ENCODE data around the gene RNF213. TPM values are rescaled to one million over a fixed set of nuclear protein-coding genes. Genes with fewer than 3 reads are reported as not detected.

RNF213 gene
- total RNA-seq, 1 experiment from 2014 or later: 70.5 TPM

GRCh38 chr17:80441598-80442322, 181.1 kb downstream of the RNF213 start:
- DNase-seq (ENCODE audit: low spot score) (no peak), ATAC-seq (no peak)
- Mint-ChIP-seq H3K4me1 (no peaks in the 10 kb centered on the region; the same call in 1 of the 2 replicates), H3K27me3 (ENCODE audit: low read depth) (peaks cover 11% of the 10 kb centered on the region), H3K27ac (no peak overlapping the region), H3K9me3 (no peaks in the 10 kb centered on the region), H3K4me3 (no peak overlapping the region), H3K36me3 (no peaks in the 10 kb centered on the region)
- no peak for TF ChIP-seq HMGXB4 (CRISPR knock-in tag; IDR thresholded peaks at IDR 0.05)
- TF ChIP-seq PRDM15 (CRISPR knock-in tag; IDR thresholded peaks at IDR 0.05): no peak
- TF ChIP-seq, protein P1, sequence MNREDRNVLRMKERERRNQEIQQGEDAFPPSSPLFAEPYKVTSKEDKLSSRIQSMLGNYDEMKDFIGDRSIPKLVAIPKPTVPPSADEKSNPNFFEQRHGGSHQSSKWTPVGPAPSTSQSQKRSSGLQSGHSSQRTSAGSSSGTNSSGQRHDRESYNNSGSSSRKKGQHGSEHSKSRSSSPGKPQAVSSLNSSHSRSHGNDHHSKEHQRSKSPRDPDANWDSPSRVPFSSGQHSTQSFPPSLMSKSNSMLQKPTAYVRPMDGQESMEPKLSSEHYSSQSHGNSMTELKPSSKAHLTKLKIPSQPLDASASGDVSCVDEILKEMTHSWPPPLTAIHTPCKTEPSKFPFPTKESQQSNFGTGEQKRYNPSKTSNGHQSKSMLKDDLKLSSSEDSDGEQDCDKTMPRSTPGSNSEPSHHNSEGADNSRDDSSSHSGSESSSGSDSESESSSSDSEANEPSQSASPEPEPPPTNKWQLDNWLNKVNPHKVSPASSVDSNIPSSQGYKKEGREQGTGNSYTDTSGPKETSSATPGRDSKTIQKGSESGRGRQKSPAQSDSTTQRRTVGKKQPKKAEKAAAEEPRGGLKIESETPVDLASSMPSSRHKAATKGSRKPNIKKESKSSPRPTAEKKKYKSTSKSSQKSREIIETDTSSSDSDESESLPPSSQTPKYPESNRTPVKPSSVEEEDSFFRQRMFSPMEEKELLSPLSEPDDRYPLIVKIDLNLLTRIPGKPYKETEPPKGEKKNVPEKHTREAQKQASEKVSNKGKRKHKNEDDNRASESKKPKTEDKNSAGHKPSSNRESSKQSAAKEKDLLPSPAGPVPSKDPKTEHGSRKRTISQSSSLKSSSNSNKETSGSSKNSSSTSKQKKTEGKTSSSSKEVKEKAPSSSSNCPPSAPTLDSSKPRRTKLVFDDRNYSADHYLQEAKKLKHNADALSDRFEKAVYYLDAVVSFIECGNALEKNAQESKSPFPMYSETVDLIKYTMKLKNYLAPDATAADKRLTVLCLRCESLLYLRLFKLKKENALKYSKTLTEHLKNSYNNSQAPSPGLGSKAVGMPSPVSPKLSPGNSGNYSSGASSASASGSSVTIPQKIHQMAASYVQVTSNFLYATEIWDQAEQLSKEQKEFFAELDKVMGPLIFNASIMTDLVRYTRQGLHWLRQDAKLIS (CRISPR knock-in tag; IDR thresholded peaks at IDR 0.05; ENCODE audit: borderline replicate concordance): no peak
- TF ChIP-seq JUN (CRISPR knock-in tag; IDR thresholded peaks at IDR 0.05): no peak
- TF ChIP-seq EMX1 (CRISPR knock-in tag; IDR thresholded peaks at IDR 0.05): no peak
- no peak for TF ChIP-seq ELF4 (CRISPR knock-in tag; IDR thresholded peaks at IDR 0.05; ENCODE audit: low read depth)
- POLR2A ChIA-PET: no interaction called here
- CTCF ChIA-PET: interaction anchor here (1.5 to 2.5 kb wide), 2 partner anchors 15 kb away, joined by 7 to 12 read pairs; no protein-coding TSS in a partner anchor

GRCh38 chr17:80442323-80442659, 181.6 kb downstream of the RNF213 start:
- H3K9me3 Mint-ChIP-seq: no peaks in the 10 kb centered on the region
- TF ChIP-seq ATF1 (CRISPR knock-in tag; IDR thresholded peaks at IDR 0.05): no peak
- TF ChIP-seq CREB1 (CRISPR knock-in tag; IDR thresholded peaks at IDR 0.05): no peak
- DNase-seq (ENCODE audit: low spot score): no peak
- CTCF ChIA-PET: interaction anchor here (0.8 to 2.5 kb wide), 3 partner anchors 12 to 547 kb away, joined by 4 to 12 read pairs (median 5); no protein-coding TSS in a partner anchor
- H3K27ac Mint-ChIP-seq: no peak overlapping the region
- no peak for ATAC-seq
- H3K4me3 Mint-ChIP-seq: no peak overlapping the region
- H3K27me3 Mint-ChIP-seq (ENCODE audit: low read depth): peaks cover 8% of the 10 kb centered on the region
- H3K36me3 Mint-ChIP-seq: no peaks in the 10 kb centered on the region
- H3K4me1 Mint-ChIP-seq: no peaks in the 10 kb centered on the region; the same call in 1 of the 2 replicates
- POLR2A ChIA-PET: no interaction called here

DNA sequence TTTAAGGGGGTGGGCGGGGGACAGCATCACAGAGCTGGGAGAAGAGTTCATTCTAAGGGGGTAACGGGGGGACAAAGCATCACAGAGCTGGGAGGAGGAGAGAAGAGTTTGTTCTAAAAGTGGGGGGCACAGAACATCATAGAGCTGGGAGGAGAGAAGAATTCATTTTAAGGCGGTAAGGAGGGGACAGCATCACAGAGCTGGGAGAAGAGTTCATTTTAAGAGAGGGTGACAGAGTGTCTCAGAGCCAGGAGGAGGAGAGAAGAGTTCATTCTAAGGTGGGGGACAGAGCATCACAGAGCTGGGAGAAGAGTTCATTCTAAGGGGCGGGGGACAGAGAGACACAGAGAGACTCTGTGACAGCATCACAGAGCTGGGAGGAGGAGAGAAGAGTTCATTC, 182.1 kb downstream of the RNF213 start:
- no peak overlapping the region for H3K4me3 Mint-ChIP-seq
- DNase-seq (ENCODE audit: low spot score) (no peak), ATAC-seq (no peak)
- no peaks in the 10 kb centered on the region for H3K9me3 Mint-ChIP-seq
- TF ChIP-seq ZNF532 (CRISPR knock-in tag; IDR thresholded peaks at IDR 0.05; ENCODE audit: borderline replicate concordance): no peak
- TF ChIP-seq MXD4 (CRISPR knock-in tag; IDR thresholded peaks at IDR 0.05; ENCODE audit: borderline replicate concordance): no peak
- ChIA-PET CTCF (interaction anchor here (0.8 to 2.5 kb wide), 3 partner anchors 12 to 546 kb away, joined by 4 to 12 read pairs (median 5); no protein-coding TSS in a partner anchor), POLR2A (interaction anchor here (0.9 kb wide), 1 partner anchor 13 kb away, joined by 5 read pairs; no protein-coding TSS in a partner anchor)
- H3K27me3 Mint-ChIP-seq (ENCODE audit: low read depth): peaks cover 8% of the 10 kb centered on the region
- H3K27ac Mint-ChIP-seq: no peak overlapping the region
- no peaks in the 10 kb centered on the region; the same call in 1 of the 2 replicates for H3K4me1 Mint-ChIP-seq
- H3K36me3 Mint-ChIP-seq: no peaks in the 10 kb centered on the region

Measured in WTC11 (cell line).